Stimulated activated CD8-positive, alpha-beta memory T cell treated with anti-CD3 and anti-CD28 coated beads, Interleukin-12 subunit alpha, Interleukin-12 subunit beta, amount 100 ng/mL, for 4 hours (primary cell): Measurements from ENCODE around the gene KIZ.

ENCODE experiments used
- DNase-seq: peaks from one replicate; pipeline ENCODE4 v3.0.0-alpha.2; 2020; ENCODE audit warnings: low read depth

KIZ gene

GRCh38 chr20:21104921-21105320, 21.0 kb upstream of the KIZ start:
- DNase-seq = no peak

DNA sequence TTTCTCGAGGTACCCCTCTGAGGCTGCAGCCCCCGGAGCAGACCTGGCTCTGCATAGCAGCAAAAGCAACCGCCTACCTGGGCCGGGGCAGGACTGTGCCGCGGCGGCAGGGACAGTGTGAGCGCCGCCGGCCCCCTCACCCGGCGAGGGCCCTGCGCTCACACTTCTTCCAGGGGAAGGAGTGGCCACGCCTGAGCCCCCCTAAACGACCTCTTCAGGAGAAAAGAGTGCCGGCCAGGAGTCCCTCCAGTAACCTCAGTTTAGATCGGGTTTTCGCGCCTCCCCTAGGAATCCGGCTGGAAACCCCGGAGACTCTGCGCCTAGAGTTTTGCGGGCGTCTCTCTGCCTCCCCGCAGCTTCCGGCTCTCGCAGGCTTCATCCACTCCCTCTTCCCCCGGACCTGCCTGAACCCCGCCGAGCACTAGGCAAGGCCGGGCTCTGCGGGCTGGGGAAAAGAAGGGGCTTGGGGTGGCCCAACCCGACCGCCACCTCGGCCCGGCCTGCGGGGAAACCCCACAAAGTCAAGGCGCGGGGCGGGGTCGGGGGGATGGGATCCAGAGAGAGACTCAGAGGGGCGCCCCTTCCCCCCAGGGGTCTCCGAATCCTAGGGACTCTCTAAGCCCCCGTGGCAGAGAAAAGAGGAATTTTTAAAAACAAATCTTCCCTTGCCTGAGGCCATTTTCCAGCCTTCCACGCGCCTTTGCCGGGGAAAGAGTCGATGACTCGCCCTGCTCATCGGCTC, 20.3 kb upstream of the KIZ start:
- no peak for DNase-seq

DNA sequence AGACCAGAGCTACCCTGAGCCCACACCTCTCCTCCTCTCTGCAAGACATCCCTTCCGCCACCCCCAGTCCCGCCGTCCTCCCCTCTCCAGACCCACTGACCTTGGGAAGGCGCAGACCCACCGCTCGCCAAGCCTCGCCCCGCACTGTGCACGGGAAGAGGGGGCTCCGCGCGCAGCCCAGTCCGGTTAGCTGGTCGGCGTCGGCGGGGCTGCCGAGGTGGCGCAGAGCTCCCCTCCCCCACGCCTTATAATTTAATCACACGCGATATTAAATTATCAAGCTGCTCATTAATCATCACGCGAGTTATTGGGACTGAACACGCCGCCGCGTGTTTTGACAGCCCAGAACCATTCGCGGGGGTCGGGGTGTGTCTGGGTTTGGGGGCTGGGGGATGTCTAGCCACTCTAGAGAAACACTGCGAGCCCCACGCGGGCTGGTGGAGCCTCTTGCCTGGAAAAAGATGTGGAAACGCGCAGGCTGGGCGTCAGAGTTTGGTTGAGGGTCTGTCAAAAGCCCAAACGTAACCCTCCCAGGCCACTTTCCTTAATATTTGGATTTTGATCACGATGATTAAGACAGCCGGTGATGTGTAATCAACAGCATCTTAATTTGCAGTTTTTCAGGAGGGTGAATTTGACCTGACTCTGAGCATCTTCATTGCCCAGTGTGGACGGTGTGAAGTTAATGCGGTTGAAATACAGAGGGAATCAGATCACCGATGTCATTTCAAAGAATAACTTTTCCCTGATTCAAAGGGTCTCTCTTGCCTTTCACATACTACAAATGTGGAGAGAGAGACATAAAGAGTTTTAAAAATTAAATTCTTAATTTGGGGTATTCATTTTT, 19.5 kb upstream of the KIZ start, which contains the start of gene LINC00237:
Gene LINC00237, minus strand, starts transcription at position 188 of the 847 bp plus-strand sequence.
- no peak for DNase-seq

DNA sequence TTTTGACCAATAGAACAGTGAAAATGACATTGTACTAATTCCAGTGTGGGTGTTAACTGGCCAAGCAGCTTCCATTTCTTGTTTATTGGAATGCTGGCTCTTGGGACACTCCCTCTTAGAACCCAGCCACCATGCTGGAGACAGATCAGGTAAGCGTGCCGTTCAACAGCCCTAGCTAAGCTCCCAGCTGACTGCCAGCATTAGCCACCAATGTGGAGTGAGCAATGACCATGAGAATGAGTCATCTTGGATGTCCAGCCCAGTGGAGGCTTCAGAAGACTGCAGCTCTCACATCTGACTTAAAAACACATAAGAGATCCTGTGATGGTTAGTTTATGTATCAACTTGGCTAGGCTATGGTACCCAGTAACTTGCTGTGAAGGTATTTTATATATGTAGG, 16.7 kb upstream of the KIZ start:
- no peak for DNase-seq

- no peak for DNase-seq
Measured at GRCh38 chr20:21110811-21111210, 15.1 kb upstream of the KIZ start.

- no peak for DNase-seq
Measured at GRCh38 chr20:21111416-21111815, 14.5 kb upstream of the KIZ start.

DNA sequence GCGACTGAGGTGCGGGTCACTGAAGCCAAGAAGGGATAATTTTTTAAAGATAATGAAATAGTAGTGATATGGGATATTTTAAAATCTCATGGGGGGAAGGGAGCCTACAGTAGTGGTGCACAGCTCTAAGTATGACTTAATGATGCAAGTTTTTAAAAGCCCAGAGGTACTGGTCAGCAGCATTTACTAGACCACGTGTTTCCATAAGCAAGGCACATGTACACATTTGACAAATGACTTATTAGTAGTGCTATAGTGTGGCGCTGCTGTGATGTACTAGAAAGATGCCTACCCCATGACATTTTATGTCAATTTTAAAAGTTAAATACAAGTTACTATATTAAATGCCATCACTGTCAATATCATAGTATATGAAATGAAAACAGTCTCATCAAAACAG, 12.2 kb upstream of the KIZ start:
- no peak for DNase-seq

GRCh38 chr20:21114584-21114983, 11.3 kb upstream of the KIZ start:
- no peak for DNase-seq

- DNase-seq = no peak
Measured at GRCh38 chr20:21117521-21117920, 8.4 kb upstream of the KIZ start.

- DNase-seq = no peak
Measured at GRCh38 chr20:21118138-21118537, 7.7 kb upstream of the KIZ start.

GRCh38 chr20:21118782-21119181, 7.1 kb upstream of the KIZ start:
- no peak for DNase-seq

- no peak for DNase-seq
Measured at GRCh38 chr20:21124190-21124589, 1.7 kb upstream of the KIZ start.

GRCh38 chr20:21125072-21125848, 622 bp upstream of the KIZ start:
- DNase-seq = no peak

- no peak for DNase-seq
Measured at GRCh38 chr20:21126581-21126870, 644 bp downstream of the KIZ start.

DNA sequence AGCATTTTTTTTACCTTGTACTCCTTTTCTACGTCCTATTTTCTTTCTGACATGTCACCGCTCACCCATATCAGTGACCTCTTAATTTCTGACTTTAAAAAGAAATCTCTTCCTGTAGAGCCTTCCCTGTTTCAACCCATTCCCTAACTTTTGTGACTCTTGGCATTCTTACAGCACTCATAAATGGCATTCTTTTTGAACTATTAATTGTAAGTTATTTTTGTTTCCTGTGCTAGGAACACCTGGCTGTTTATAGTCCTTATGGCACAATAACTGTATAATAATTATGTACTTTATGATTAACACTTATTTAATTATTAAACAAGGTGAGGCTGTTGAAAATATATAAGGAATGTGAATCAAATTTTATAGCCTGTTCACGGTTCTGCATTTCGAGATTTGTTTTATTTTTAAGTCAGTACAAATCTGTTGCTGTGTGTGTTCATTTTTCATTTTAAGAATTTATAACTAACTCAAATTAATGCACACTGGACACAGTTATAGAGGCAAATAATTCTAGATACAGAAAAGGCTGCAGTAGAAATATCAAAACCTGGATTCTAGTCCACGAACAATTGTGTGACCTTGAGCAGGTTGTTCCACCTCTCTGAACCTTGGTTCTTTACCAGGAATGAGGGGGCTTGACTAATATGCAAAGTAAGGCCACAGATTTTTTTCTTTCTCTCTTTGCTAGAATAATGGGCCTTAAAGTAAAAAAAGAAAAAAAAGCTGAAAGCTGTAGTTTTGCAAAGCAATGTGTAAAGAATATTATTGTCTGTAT, 1.5 kb downstream of the KIZ start:
- DNase-seq = no peak

- no peak for DNase-seq
Measured at GRCh38 chr20:21129861-21130260, 4.0 kb downstream of the KIZ start.

DNA sequence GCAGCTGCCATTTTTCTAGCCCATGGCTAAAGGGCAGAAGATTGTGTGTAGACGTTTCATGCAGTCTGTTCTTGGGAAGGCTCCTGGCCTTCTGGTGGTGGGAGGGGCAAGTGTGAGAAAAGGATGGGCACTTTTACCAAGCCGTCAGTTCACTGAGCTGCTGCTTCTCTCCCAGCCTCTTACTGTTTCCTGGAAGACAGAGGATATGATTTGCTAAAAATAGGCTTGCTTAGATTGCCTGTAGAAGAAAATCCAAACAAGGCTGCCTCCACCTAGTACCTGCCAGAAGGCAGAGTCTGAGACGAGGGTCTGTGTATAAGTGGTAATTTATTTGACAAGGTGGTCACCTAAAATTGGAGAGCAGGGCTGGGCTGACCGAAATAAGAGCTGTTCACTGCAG, 7.5 kb downstream of the KIZ start:
- no peak for DNase-seq

DNA sequence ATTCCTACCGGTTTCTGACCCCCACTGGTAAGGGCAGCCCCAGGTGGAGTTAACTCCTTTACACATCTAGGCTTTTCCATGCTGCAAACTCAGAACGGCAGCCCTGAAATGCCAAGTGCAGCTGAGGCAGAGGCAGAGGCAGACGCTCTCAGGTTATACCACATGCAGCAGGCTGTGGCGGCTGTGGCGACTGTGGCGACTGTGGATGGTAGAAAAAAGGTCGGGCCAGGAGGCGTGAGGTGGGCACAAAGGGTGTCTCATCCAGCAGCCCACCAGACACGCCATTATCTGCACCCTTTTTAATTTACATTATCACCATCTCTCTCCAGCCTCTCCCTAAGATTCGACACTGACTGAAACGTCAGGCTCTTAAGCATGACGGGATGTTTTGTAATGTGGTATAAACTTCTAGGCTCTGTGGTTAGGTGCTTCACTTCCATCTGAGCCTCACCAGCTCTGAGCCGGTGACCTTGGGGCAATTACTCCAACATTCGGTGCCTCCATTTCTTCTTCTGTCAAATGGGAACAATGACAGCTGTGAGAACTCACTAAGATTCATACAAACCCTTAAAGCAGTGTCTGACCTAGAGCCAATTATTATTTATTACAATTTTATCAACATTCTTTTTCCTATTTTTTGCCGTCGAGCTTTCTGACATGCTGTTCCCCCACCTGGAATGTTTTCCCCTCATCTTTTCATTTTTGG, 8.2 kb downstream of the KIZ start:
- no peak for DNase-seq

DNA sequence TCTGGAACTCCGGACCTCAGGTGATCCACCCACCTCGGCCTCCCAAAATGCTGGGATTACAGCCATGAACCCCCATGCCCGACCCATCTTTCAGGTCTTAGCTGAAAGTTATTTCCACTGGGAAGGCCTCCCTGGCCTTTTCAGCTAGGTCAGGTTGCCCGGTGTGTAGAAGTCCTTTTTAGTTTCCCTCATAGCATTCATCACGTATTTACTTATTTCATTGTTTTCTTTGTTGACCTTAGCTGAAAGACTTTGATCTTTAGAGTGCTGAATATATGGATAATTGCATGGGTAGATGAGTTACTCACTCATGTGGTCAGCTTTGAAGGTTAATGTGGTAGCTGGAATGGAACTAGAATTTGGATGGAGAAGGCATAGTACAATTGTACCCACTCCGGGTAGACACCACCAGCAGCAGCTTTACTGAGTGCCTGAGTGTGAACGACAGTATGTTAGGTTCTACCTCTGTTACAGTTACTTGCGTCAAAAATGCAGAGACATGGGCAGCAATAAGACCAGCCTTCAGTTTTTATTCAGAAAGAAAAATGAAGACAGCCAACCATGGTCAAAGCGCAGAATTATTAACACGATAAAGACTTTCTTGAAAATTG, 9.1 kb downstream of the KIZ start:
- DNase-seq = no peak

DNA sequence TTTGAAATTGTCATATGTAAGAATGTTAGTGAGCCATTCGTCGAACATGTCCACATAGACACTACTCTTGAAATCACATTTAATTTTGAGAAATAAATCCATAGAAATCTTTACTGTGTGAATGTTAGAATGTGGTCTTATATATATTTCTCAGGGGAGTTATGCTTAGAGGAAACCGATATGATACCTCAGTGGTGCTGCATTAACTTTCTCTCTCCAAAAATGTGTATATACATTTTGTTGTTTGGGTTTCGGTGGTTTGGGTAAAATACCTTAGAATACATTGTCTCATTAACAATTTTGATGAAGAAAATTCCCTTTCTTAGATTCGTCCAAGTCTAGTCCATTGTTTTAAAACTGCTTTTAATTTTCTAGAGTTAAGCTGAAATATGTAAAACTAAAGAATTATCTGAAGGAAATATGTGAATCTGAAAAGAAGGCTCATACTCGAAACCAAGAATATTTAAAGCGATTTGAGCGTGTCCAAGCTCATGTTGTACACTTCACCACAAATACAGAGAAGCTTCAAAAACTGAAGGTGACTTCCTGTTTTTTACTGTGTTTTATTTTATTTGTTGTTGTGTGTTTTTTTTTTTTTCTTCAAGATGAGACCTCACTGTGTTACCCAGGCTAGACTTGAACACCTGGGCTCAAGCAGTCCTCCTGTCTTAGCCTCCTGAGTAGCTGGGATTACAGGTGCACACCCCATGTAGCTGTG, 10.3 kb downstream of the KIZ start:
- no peak for DNase-seq
